ENCODE measurements around the gene SUMF1.

DNA sequence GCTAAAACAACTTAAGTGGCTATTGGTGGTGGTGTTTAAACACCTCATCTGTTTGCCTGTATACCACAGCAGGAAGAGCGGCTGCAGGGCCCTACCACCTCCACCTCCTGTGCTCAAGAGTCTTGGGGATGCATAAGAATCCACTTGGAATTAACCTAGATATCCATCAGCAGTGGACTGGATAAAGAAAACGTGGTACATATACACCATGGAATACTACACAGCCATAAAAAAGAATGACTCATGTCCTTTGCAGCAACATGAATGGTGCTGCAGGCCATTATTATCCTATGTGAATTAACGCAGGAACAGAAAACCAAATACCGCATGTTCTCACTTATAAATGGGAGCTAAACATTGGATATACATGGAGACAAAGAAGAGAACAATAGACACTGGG is 87.1 kb downstream of the SUMF1 start:
- TF ChIP-seq SIN3A (IDR thresholded peaks at IDR 0.05; ENCODE audit: low read depth) = no peak
- TF ChIP-seq, protein P1, sequence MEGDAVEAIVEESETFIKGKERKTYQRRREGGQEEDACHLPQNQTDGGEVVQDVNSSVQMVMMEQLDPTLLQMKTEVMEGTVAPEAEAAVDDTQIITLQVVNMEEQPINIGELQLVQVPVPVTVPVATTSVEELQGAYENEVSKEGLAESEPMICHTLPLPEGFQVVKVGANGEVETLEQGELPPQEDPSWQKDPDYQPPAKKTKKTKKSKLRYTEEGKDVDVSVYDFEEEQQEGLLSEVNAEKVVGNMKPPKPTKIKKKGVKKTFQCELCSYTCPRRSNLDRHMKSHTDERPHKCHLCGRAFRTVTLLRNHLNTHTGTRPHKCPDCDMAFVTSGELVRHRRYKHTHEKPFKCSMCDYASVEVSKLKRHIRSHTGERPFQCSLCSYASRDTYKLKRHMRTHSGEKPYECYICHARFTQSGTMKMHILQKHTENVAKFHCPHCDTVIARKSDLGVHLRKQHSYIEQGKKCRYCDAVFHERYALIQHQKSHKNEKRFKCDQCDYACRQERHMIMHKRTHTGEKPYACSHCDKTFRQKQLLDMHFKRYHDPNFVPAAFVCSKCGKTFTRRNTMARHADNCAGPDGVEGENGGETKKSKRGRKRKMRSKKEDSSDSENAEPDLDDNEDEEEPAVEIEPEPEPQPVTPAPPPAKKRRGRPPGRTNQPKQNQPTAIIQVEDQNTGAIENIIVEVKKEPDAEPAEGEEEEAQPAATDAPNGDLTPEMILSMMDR (IDR thresholded peaks at IDR 0.05 in 2 of 3, conservative IDR thresholded peaks at IDR 0.05 in 1 of 3; ENCODE audit: borderline replicate concordance in 1 of 3, insufficient read depth in 1 of 3, low read depth in 2 of 3, low read length in 2 of 3) = no peak
- TF ChIP-seq ZFX (IDR thresholded peaks at IDR 0.05) = no peak
